ENCODE measurements around the gene MRPL44.
"Not testable (repeated sequence)": the region's sequence is repeated elsewhere in the genome, so short reads cannot be mapped to it uniquely, and the experiment has no call there.

MRPL44 gene

DNA sequence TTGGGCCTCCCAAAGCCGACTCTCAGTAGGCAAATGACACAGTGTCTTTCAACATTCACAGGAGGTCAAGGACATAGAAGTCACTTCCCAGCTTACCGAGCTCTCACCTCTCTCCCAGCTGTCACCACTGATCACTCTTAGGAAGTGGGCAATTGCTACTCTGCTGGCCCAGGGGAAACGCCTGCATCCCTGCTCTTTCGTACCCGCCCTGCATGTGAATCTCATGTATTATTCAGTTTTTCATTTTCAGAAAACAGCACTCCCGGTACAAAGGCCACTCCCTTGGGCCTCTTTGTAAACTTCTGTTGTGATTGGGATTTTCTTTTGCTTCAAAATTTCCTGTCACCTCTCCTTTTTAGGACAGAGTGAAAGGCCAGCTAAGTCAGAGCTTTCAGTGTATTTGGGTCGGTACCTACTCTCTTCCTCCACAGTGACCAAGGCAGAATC is 15.4 kb downstream of the MRPL44 start:
- no peak for DNase-seq

DNA sequence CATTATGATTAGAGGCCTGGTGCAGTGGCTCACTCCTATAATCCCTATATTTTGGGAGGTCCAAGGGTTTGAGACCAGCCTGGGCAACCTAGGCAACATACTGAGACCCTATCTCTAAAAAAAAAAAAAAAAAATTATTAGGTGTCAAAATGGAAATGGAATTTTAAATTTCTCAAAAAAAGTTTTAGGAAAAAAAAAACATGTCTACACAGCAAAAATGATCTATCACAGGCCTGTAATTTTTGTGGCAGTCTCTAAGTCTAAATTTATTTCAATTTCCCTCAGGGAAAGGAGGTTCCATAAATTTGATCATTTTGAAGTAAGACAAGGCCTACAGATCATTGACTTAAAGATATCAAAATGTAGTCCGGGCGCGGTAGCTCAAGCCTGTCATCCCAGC is 16.3 kb downstream of the MRPL44 start:
- no peak for DNase-seq

DNA sequence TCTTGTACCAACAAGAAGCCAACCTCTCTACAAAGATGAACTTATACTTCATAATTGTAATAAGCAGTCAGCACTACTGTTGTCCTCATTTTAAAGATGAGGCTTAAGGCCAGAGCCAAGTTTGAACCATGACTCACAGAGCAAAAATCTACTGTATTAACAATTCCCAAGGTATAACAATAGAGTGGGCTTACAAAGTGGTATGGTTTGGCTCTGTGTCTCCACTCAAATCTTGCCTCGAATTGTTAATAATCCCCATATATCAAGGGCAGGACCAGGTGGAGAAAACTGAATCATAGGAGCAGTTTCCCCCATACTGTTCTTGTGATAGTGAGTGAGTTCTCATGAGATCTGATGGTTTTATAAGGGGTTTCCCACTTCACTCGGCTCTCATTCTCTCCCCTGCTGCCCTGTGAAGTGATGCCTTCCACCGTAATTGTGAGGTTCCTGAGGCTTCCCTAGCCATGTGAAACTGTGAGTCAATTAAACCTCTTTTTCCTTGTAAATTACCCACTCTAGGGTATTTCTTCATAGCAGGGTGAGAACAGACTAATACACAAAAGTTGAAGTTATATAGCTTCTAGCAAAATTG is 19.5 kb downstream of the MRPL44 start:
- DNase-seq, result peak; percentile 92

DNA sequence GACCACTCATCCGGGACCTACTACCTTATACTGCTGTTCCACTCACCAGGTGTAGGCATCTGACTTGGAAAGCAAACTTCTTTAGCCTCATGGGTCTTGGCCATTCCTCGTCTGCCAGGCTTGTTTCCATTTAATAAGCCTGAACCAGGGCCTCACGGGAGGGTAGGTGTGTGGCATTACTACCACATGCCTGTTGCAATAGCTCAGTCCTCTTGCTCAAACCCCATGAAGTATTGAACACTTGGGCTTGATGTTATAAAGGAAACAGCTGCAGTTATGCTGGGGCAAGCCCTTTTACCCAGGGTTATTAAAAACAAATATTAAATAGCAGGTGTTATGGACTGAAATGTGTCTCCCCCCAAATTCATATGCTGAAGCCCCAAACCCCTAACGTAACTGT is 21.2 kb downstream of the MRPL44 start:
- DNase-seq, result no peak

DNA sequence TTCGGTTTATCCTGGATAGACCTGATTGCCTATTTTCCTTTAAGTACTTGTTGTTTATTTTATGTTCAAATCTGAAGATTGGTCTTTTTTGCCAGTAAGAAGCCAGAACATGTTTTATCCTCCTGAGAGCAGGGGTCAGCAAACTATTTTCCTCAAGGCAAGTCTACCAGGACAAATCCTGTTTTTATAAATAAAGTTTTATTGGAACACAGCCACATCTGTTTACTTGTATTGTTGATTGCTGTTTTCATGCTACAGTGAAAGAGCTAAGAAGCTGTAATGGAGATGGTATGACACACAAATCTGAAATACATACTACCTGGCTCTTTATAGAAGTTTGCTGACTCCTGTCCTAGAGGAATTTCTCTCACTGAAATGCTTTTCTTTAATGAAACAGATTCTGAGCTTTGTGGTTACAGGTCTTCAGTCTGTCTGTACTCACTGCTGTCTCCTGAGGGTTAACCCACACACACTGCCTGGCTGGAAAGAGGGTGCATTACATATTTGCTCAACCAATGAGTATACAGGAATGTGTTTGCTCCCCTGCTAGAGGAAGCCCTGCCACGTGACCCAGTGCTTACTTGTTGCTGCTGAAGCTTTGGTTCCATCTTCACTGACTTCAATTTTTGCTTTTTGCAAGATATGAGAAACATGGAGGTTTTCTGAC is 22.6 kb downstream of the MRPL44 start:
- DNase-seq, result peak; percentile 81

DNA sequence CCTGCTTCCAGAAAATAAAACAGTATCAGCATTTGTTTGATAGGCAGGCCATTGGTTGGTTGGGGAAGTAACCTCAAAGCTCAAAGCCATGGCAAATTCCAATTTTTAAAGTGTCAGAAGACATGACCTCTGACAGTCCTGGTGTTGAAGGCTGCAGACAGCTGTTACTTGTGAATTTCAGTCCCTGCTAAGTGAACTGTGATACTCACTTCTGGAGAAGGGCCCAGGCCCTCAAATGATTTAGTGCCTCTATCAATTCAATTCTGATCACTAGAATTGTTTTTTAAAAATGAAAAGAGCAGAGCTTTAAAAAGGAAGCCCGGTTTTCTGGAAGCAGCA is 23.1 kb downstream of the MRPL44 start:
- DNase-seq, result no peak

DNA sequence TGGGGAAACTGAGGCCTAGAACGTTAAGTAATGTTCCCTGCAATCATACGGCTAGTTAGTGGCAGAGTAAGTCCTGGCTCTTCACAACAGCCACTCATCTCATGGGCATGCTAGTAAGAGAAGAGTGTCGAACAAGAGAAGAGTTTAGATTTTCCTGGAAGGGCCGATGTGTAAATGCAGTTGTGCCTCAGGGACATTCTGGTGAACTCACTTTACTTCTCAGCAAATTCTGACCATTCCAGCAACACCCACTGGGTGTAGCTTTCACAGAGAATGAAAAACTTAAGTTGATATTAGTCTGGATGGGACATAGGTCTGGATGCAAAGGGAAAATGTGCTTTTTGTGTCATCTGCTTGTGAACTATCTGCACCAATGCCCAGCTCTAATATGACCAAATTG is 23.5 kb downstream of the MRPL44 start:
- DNase-seq, result no peak

DNA sequence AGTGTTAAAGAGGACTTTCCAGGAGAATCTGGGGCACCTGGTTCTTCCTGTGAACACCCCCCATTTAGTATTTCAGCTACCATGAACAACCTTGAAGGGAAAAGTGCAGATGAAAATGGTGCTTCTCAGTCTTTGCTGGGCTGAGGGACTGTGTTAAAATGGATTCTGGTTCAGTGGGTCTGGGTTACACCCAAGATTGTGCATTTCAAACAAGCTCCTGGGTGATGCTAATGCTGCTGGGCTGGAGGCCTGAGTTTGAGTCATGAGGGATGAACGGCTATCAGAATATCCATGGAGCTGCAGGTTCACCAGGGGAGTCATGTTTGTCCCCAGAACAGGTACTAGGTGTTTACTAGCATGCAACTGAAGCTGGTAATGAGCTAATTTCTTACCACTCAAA is 24.0 kb downstream of the MRPL44 start:
- no peak for DNase-seq

DNA sequence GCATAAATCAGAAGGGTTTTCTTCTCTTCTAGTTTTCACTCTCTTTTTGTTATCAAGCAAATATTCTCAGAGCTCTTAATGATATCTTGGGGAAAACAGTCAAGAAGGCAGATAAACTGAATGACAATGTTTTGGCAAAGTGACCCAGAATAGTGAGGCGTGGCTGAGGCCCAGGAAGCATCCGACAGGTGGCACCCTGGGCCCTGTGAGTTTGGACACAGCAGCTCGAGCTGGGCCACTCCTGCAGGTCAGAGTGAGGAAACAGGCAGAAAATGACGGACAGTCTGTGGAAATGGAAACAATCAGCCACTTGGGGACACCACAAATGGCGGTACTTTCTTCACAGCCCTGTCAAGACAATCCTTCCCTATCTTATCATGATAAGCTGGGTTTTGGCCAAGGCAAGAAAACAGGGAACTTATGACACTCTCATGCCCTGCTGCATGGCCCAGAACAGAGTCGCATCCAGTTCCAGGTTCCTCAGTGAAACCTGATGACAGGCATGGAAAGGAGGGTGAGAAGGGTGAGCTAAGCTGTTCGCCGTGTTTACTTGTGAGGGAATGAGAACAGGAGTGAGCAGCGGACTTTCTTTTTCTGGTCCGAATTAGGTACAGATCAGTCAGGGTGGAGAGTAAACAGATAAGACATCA is 32.1 kb downstream of the MRPL44 start:
- DNase-seq, result no peak

DNA sequence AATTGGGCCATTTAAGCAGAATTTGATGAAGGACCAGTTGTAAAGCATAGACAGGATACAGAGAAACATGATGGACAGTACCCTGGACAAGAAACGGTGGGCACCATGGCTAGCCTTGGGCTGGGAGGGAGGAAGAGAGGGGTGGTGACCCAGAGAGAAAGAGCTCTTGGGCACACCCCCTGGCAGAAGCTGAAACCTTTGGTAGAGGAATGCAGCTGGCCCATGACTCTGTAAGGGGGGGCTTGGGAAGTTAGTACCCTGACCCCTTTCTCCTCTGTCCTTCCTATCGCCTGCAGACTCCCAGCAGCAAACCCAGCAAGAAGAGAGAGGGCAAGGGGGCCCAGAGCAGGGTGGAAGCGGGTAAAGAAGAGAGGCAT is 32.6 kb downstream of the MRPL44 start:
- no peak for DNase-seq

DNA sequence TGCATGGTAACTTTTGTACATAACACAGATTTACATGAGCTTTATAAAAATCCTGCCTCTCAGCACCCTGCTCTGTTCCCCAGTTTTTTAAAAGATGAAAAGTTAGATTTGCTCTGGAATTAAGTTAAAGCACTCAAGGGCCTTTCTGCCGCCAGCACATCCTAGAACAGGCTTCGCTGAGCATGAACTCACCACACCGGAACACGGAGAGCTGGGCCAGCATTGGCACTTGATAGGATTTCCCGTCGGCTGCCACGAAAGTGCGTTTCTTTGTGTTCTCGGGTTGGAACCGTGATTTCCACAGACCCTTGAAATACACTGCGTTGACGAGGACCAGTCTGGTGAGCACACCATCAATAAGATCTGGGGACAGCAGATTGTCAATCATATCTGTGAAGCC is 34.3 kb downstream of the MRPL44 start:
- DNase-seq, result no peak

DNA sequence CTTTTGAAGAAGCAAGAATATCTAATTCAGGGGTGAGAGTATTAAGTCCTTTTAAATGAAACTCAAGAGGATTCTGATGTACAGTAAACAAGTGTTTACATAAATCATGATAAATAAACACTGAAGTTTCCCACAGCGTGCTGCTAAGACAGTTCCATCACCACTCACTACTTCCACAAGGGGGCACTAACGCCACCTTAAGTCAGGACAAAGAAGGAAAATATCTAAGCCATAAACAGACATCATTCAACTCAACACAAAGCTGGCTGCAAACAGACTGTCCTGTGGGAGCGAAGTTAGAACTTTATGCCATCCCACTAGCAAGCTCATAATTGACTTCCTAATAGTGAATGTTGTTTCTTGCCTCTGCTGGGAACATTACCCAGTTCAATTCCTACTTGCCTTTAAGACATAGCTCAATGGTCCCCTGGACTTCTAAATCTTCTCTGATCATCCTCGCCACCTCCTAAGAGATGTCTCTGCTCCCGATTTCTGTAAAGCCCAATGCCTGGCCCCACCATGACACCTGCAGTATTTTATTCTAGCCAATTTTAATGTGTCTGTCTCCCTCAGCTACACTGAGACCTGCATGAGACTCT is 36.5 kb downstream of the MRPL44 start:
- peak; percentile 84 for DNase-seq

DNA sequence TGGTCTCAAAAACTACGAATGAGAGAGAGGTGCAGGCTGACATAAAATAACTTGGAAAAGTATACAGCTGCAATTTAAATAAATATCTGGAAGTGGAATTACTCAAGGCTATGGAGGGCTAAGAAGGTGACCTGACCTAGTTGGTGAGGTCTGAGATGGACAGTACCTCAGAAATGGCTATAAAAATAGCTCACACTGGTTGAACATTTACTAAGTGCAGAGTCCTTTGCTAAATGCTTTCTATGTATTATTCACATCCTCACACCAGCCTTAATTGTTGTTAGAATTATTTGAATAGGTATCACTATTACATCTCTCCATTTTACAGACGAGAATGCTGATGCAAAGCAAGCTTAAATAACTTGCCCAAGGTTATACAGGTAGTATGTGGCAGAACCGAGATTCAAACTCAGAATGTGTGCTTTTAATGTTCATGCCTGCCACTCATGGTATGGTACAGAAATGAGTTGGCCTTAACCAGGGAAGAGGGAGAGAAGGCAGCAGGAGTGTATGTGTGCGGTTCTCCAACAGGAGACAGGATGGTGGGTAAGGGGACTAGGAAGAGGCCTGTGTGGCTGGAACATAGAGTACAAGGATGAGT is 37.4 kb downstream of the MRPL44 start:
- DNase-seq, result no peak

DNA sequence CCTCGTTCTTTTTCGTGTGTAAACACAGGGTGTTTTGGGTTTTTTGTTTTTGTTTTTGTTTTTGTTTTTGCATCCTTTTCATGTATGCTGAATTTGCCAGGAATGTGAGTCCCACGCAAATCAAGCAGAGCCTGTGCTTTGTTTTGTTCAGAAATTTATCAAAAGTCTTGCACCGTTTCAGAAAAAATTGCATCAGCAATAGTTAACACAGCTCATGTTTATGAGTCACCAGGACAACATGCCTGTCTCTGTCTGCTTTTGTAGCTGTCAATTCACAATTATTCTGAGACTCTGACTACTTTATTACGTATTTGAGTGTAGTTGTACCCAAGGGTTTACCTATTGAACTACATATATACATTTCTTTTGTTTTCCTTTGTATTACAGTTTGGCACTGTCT is 38.3 kb downstream of the MRPL44 start:
- DNase-seq, result peak; percentile 81

DNA sequence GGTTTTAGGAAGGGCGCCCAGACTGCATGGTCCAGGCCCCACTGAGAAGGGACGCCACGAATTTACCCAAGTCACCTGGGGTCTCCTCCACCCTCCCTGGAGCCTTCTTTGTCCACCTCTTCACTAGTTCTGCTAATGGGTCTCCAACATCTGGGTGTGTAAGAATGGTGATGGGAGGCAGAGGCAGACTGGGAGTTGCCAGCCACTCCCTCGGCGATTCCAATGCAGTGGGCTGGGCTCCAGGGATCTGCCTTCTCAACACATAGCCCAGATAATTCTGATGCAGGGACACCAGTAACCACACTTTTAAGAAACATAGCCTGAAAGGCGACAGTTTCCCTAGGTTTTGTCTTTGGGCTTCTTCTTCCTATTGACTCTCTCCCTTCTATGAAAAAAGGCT is 39.1 kb downstream of the MRPL44 start:
- DNase-seq, result no peak

DNA sequence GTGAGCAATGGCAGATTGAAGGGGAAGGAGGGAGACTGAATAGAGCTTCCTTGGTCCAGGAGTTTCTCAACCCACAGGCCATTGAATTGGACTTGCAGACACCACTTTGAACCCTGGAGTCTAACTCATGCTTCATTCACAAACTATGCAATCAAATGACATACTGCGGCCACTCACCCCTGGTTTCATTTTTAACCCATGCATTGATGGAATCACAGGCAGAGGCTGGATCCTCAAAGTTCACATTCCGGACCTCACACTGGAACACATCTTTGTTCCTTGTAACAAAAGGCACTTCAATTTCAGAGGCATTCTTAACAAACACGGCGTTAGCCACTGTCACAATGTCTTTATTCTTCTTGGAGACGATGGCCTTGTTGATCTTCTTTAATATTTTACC is 40.7 kb downstream of the MRPL44 start:
- DNase-seq, result peak; percentile 29

DNA sequence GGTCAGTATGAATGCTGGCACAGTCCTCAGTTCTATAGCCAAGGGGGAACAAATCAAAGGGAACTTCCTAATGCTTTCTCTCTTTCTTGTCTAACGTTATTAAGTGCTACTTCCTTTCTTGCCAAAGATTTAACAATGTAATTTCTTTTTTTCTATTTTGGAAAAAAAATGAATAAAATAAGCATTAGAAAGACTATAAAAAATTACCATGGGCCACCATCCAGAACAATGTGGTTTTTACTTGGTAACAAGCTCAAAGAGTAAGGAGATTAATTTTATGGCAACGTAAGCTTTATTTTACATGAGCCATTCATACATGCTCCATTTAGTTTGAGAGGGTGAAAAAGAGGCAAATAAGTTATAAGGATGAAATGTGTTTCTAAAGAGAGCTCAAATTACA is 41.7 kb downstream of the MRPL44 start:
- peak; percentile 33 for DNase-seq

DNA sequence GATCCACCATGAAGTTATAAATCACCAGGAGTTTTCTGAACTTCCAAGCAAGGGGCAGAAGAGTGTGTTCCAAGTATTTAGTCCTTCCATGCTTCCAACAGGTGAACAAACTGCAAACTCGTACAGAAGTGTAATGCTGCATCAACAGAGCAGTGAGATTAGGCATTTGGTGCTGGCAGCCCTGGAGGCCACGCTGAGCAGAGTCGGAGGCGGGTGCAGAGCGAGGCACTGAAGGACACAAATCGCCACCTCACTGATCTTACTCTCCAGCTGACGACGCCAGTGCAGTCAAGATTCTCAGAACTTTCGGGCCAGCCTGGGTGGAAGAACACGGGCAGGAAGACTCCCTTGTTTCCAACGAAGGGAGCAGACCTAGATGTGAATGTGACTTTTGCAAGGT is 42.6 kb downstream of the MRPL44 start:
- no peak for DNase-seq

DNA sequence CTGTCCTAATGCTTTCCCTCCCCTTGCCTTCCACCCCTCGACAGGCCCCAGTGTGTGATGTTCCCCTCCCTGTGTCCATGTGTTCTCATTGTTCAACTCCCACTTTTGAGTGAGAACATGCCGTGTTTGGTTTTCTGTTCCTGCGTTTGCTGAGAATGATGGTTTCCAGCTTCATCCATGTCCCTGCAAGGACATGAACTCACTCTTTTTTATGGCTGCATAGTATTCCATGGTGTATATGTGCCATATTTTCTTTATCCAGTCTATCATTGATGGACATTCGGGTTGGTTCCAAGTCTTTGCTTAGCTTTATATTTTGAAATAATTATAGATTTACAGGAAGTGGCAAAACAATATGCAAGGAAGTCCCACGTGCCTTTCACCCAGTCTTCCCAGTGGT is 43.4 kb downstream of the MRPL44 start:
- DNase-seq, result not testable (repeated sequence)

DNA sequence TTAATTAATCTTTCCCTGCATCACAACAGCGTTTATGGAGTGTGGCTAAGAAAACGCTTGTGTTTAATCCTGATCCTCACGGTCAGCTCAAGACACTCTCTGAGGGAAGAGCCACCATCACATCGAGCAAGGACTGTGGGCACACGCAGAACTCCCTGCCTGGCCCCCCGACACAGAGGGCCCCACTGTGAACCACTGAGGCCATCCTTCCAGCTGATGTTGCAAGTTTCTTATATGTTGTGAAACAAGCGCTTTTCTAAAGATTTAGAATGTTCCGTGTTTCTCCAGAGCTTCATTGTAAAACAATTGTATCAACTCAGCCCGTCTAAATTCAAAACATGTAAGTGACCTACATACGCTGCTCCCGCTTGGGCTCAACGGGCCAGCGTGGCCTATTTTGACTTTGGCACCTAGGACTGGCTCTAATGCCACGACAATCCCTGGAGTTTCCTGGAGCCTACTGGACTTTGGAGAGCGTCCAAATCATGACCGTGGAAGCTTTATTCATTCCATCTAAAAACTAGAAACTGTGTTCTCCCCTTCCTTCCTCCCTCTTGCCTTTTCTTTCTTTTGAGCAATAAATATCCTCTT is 46.9 kb downstream of the MRPL44 start:
- no peak for DNase-seq

DNA sequence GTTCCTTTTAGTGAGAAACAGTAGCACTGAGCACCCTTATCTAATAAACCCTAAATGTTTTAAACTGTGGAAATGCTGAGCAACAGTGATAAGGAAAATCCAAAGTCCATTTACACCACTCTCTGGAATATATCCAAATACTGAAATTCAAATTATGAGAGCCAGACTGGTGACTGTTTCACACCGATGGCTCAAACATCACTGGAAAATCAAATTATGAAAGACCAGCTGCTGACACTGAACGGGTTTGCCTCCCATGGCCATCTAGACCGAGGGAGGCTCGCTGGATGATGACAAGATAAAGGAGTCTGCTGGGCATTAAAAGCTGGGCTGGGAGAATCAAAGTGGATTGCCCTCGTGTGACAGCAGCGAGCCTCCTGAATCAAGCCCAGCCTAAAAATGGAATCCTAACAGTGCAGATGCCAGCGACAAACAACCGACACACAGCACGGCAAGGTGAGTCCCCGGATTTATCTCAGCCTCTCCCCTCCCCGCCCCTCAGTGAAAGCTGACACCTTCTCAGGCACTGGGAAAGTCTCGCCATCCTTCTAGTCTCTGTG is 51.5 kb downstream of the MRPL44 start:
- DNase-seq, result no peak

DNA sequence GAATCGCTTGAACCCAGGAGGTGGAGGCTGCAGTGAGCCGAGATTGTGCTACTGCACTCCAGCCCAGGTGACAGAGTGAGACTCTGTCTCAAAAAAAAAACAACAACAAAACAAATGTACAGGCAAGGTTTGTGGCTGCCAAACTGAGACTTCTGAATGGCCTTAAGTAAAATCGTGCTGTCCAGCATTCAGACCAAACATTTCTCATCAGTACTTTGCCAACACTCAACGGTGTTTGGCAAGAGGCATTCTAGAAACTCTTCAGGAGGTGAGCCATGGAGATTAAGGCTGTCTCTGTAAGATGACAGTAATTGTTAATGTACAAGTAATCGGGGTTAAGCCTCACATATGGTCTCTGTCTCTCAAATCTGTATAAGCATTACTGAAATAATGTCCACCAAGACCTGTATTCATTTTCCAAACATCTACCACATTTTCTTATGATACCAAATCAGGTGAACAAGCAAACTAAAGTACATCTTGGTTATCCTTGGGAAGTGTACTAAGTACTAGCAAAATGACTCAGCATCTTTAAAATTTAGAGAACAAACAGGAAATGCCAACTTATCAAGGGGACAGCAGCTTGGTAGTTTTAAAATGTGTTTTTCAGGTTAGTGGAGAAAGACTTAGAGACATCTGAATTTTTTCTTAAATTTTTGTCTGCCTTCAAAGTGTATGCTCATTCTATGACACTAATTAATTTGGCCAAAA is 52.5 kb downstream of the MRPL44 start:
- DNase-seq, result no peak

DNA sequence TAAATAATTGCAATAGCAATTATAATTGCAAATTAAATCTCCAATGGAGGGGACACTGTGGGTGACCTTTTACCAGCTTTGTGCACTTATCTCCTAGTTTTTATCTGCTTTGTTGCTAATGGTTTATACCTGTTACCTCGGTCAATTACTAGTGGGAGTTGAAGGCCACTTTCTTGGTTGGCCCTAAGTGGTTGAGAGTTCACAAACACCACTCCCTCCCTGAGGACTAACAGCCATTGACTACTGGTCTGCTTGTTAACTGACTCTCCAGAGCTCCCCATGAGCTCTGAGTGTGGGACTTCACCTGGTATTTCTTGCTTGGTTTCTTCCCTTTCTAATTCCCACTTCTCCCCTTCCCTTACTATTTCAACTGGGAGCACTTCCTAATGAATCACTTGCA is 54.6 kb downstream of the MRPL44 start:
- DNase-seq, result no peak
